Superior temporal gyrus (tissue), 1 donor: ENCODE measurements around the gene SASH3.
A peak's percentile ranks its signal among the peaks of the same experiment; 100 is the strongest.

Experiments
- DNase-seq: peaks from one replicate; pipeline ENCODE4 v3.0.0-alpha.2; 2016; ENCODE audit errors: extremely low spot score

SASH3 gene

DNA sequence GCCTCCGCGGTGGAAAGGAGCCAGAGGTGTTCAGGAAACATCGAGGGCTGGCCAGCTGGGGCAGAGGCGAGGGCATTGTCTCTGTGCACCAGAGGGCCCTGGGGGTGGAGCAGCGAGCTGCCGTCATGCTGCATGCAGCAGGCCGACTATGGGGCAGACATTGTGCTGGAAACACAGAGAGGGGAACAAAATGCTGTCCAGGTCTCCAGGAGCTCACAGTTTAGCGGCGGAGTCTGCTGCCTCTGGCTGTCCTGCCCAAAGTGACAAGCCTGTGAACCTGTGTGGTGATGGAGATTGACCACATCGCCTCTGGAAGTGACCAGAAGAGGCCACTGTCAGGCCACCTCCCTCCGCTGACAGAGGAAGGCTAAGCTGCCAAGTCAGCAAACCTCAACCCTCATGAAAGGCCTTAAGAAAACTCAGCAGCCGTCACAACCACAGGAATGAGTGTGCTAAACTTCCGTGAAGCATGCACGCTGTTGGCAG is 20.1 kb upstream of the SASH3 start:
- peak; percentile 49 for DNase-seq

DNA sequence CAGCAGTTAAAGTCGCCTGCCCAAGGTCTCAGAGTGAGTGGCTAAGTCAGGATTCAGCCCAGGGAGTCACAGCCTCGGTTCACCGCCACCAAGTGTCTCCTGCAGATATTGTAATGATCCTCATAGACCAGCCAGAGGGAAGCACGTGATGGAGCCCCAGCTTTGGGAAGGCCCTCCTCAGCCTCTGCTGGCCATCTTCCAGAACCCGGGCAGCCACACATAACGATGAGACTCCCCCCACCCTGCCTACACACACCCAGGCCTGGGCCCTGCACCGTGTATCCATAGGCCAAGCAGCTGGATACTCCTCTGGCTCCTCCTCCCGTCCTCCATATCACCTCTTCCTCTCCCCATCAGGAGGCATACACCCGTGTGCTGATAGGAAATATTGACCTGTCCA is 19.6 kb upstream of the SASH3 start:
- no peak for DNase-seq

DNA sequence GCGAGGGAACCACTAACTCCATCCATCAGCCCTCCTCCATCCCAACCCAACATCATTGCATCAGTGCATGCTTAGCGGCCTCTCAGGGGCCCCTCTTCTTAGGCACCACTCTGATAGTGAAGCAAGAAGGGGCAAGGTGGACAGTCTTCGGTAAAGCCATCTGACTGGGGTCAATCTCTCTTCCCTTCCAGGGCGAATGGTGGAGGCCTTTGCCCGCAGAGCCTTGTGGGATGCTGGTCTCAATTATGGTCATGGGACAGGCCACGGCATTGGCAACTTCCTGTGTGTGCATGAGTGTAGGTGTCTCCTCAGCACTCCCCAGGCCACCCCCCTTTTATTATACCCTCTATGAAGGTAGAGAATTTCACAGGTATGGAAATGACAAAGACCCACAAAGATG is 18.8 kb upstream of the SASH3 start:
- no peak for DNase-seq

DNA sequence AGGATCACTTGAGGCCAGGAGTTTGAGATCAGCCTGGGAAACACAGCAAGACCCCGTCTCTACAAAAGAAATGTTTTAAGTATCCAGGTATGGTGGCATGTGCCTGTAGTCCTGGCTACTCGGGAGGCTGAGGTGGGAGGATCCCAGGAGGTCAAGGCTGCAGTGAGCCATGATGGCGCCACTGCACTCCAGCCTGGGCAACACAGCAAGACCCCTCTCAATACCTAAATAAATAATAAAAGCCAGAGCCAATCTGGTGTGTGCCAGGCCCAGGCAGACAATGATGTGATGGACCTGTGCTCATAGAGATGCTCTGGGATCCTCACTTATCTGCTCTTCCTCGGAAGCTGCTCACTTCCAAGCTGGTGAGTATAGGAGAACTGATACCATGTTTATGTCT is 18.2 kb upstream of the SASH3 start:
- no peak for DNase-seq

DNA sequence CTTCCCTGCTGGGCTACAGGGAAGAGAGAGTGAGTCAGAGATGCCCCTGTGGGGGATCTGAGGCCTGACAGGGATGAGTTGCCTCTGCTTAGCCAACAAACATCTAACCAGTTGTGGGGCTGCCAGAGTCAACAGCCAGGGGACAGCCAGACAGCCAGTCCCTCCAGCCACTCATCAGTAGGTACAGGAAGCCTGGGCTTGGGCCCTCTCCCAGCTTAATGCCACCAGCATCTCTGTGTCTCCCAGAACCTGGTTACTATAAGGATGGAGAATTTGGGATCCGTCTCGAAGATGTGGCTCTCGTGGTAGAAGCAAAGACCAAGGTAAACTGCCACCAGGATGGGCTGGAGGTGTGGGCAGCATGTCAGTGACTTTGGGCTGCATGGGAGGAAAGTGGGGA is 17.3 kb upstream of the SASH3 start:
- DNase-seq: no peak

DNA sequence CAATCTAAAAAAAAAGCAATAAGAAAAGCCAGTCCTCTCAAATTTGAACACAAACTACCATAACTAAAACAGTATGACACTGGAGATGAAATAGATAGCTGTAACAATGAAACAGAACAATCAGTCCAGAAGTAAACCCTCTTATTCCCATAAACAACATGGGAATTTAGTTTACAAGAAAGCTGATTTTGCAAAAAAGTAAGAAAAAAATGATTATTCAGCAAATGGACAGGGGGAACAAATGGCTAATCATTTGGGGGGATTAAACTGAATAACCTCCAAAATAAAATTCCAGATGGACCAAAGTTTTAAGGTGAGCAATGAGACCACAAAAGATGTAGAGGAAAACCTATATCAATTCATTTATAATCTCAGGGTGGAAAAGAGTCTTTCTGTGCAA is 16.1 kb upstream of the SASH3 start:
- DNase-seq: no peak

DNA sequence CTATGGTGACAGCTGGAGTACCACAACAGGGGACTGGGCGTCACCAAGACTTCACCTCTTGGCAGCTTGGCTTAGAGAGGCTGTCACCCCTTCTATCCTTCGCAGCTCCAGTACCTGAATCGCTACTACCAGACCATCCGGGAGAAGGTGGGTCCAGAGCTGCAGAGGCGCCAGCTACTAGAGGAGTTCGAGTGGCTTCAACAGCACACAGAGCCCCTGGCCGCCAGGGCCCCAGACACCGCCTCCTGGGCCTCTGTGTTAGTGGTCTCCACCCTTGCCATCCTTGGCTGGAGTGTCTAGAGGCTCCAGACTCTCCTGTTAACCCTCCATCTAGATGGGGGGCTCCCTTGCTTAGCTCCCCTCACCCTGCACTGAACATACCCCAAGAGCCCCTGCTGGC is 11.6 kb upstream of the SASH3 start:
- DNase-seq: no peak

DNA sequence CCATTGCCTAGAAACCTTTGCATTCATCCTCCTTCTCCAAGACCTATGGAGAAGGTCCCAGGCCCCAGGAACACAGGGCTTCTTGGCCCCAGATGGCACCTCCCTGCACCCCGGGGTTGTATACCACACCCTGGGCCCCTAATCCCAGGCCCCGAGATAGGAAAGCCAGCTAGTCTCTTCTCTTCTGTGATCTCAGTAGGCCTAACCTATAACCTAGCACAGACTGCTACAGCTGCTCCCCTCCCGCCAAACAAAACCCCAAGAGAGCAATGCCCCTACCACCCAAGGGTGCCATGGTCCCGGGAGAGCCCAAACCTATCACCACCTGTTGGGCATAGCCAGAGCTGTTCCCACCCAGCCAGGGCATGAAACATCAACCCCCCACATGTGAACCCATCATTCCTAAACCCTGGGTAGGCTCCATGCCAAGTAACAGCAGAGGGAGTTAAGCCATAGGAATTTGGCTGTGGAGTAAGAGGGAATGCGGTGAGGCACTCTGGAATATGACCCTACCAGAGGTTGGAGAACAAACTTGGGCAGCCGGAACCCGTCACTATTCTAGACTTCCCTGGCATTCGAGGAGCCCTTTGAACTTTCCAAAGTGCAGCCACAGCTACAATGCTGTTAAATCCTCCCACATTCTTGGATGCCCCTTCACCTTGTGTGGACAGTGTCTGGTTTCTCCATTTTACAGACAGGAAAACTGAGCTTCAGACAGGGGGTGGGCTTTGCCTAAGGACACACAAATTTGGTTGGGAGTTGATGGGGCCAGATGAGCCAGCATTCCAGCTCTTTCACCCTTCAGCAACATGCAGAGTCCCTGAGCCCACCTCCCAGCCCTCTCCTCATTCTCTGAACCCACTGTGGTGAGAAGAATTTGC is 10.9 kb upstream of the SASH3 start:
- DNase-seq: no peak

DNA sequence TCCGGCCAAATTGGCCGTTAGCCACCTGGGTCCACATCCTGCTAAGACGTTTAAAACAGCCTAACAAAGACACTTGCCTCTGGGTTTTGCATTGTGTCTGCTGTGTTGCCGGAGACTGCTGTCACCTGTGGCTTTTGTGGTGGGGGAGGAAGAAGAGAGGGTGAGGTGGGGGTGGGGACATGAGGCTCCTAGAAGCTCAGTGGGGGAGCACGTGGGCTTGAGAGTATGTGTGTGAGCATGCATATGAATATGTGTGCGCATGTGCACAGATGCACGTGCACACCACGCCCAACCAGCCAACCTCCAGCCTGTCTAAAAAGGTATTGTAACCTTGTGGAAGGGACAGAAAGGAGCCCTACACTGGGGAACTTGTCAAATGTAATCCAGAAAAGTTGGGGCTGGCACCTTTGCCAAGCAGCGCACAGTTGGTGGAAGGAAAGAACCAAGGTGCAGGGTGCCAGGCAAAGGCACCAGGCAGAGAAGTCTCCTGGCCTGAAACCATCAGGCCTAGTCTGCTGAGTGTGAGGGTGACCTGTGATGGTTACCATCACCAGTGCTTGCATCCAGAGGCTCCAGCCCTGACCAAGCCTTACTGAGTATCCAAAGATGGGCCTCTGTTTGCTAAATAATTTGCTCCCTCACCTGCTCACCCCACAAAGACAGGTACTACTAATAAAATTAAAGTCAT is 10.1 kb upstream of the SASH3 start:
- no peak for DNase-seq

DNA sequence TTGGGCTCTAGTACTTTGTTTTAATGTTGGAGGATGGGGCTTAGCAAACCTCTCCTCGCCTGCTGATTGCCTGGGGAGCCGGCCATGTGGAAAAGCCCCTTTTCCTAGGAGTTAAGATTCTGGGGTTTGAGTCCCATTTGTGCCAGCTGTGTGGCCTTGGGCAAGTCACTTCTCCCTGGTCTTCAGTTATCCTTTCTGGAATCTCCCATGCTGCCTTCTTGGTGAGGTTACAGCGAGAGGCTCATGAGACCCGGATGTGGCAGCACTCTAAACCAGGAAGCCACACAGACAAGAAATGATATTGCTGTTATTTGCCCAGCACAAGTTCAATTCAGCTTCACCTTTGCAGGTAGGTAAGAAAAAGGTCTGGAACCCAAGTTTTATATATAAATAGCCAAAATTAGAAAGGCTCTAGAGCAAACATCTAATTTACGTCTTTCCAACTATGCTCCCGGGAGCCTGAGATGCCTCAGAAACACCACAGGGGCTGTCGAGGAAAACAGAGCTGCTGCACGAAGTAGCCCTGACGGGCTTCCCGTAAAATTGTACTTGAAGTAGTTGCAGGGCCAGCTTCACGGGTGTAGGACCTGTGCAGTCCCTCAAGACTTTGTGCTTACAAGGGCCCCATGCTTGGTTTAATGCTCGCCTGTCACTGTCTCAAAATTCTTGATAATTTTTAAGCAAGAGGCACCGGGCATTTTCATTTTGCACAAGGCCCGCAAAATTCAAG is 8.3 kb upstream of the SASH3 start:
- no peak for DNase-seq

DNA sequence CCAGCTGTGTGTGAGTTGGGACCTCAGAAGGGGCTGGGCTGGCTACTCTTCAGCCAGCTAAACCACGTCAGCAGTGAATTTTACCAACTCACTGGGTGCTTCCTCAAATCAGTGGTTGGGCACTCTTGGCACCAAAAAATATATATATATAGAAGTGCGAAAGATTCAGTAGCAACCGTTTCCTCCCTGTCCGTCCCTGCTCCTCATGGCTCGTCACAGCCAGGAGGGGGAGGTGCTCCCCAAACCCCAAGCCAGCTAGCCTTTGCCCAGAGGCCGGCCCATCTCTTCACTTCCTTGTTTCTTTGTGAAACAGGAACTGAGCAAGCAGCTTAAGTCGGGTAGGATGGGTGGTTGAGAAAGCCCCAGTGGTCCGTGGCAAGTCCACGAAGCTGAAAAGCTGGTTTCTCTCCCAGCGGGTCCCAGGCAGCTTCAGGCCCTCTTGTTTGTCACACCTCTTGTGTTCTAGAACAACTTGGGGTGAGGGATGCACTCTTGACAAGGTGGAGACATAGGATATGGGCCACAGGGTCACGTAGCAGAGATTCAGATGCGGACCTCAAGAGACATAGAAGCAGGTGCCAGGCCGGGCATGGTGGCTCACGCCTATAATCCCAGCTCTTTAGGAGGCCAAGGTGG is 6.8 kb upstream of the SASH3 start:
- no peak for DNase-seq

DNA sequence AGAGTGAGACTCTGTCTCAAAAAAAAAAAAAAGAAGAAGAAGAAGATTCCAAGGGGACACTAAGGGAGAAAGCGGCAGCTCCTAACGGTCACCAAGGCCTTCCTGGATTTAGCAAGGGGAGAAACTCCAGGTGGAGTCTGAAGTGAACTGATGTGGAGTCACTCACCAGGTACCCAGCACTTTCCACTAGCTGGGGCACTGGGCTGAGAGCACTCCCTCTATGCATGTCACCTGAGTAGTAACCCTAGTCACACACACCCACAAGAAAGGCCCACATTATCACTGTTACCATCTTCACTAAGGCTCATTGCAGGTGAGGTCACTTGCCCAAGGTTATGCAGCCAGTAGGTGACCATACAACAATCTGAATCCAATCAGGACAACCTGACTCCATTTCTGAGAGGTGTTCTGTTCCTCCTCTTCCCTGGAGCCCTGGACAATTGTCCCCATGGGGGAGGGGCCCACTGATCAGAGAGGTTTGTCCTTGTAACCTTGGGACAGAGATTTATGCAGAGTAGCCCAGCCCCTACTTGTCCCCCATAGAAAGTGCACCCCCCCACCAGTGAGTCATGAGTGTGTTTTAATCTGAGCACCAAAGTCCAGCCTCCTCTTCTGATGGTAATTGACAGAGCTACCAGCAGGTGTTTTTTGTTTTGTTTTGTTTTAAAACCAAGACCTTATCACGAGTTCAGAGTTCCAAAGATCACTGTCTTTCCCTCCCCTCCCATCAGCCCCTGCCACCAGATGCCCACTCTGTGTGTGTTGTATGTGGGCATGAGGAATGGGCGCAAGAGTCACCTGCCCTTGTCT is 5.9 kb upstream of the SASH3 start:
- no peak for DNase-seq

DNA sequence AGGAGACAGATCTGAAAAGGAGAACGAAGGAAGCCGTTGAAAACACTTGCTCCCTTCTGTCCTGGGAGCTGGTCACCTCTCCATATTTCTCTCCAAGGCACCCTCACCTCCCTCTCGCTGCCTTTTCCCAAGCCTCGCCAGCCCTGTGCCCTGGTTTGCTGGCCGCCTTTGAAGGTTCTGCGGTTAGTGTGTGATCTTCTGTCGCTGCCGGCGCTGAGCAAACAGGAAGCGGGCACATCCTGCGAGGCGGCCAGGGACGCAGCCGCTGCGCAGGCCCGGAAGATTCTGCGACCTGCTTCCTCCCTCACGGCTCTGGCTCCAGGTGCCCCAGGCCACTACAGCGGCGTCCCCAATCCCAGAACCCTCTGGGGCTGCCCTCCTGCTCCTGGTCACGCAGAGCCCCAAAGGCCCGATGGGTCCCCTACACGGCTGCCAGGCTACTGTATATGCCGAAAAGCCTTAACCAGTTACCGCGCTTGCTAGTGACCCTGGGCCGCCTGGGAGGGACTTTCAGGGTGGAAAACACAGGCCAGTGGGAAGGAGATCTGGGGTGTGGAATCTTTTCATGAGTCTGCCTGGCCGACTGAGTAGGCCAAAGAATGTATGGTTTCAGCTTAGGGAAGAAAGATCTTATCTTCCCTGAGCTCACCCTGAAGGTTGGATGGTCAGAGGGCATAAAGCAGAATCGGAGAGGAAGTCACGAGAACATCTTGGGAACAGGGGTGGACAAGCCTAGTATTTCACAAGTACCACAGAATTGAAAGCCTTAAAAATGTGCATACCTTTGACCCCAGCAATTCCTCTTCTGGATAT is 2.3 kb upstream of the SASH3 start:
- DNase-seq: no peak

DNA sequence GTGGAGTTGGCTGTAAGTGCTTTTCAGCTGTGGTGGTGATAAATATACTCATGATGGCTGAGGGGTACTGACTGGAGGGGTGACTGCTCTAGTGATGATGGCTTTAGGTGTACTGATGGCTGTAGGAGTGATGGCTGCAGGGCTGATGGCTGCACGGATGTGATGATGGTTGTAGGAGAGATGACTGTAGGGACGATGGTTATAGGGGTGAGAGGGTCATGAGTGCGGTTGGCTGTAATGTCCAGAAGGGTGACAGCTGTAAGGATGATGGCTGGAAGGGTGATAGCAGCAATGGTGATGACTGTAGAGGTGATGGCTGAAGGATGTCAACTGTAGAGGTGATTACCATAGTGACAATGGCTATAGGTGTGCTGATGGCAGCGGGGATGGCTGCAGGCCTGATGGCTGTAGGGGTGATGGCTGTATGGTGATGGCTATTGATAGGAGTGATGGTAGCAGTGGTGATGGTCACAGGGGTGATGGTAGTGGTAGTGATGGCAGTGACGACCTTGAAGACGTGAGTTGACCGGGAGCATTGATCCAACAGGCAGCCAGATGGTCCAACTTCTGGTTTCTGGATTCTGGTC is 570 bp upstream of the SASH3 start:
- DNase-seq: no peak

DNA sequence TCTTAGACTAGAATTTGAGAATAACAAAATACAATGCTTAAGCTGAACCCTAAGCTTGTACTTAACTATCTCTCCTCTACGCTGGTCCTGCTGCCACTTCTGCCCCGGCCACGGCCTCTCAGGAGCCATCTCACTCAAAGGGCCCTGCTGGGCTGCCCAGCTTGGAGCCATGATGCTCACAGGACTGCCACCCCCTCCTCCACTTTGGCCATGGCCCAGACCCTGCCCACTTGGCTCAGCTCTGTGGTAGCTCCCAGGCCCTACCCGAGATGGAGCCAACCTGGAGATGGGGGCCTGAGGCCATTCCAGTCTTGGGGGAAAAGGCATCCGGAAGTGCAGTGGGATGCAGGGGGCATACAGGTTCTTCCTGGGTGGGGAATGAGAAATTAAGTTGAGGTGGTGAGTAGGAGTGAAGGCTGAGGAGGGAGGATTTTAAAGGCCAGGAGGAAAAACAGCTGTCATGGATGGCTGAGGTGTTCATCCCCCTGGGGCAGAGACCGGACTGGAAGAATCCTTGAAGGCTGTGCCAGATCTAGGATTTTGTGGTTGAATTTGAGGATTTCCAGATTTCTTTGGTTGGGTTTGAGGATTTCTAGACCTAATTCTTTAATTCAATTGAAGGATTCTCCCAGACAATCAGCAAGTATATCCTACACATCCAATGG is 824 bp downstream of the SASH3 start:
- DNase-seq: no peak

DNA sequence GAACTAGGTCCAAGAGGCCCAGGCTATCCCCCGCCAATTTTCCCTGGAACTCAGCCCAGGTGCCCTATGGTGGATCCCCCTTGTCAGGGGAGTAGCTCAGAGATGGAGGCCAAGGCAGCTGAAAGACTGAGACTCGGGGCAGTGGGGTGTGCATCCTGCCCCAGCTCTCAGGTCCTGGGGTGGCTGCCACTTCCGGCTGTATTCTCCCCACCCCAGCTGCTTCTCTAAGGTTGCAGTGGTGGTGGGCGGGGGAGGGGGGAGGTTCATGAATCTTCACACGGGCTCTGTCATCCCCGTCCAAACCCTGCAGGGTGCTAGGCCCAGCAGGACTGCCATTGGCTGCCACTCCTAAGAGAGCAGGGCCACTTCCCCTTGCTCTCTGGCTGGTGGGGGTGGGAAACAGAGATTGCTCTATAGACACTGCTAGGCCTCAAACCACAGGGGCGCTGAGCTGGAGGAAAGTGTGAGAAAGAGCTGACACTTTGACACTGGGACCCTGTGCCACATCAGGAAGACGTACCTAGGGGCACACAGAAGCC is 1.5 kb downstream of the SASH3 start:
- no peak for DNase-seq

DNA sequence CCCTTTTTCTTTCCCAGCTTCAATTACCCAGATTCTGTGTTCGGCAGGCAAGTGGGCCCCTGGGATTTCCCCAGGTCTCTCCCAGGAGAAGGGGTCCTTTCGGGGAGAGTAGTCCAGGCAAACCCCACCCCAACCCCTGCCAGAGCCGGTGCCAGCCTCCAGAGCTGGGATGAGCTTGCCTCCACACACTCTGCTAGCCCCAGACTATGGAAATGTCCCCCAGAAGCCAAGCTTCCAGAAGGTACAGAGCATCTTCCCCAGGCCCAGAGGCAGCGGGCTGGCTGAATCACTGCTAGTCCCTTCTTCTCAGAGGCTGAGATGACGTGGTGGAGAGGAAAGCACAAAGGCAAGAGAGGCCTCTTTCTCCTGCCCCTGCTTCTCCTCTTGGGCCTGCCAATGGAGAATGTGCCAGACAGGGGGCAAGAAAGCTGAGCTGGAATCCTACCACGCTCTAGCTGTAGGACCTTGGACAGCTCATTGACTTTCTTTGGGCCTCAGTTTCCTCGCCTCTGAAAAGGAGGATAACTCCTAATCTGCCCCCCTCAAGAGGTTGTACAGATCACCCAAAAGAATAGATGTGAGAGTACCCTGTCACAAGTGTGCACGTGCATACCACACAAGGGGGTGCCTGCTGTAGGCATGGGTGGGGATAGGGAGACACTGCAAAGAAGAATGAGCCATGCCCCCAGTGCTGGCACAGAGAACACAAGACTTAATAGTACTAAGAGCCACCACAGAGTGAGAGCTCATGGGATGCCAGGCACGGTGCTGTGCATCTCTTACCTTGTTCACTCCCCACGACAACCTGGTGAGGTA is 2.1 kb downstream of the SASH3 start:
- DNase-seq: no peak

DNA sequence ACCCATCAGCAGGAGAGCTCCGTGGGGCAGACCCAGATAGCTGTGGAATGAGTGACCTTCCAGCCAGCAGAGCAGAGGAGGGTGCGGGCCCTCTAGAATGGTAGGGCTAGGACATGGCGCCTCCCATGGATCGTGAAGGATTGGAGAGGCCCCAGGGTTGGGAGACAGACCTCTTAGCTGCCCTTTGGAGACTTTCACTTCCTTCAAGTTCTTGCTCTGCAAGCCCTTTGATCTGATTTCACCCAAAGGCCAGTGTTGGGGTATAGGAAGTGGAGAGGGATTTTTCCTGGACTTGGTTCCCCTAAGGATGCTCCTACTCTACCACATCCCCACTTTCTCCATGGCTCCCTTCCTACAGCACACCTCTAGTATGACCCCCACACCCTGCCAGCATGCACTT is 3.0 kb downstream of the SASH3 start:
- no peak for DNase-seq
